Measurements from ENCODE around the gene DENND1C. TPM values are rescaled to one million over a fixed set of nuclear protein-coding genes. Genes with fewer than 3 reads are reported as not detected.

The DENND1C gene
- total RNA-seq, 4 donors from 2014 or later, result 1.4 to 2.1 TPM; not detected in 2

DNA sequence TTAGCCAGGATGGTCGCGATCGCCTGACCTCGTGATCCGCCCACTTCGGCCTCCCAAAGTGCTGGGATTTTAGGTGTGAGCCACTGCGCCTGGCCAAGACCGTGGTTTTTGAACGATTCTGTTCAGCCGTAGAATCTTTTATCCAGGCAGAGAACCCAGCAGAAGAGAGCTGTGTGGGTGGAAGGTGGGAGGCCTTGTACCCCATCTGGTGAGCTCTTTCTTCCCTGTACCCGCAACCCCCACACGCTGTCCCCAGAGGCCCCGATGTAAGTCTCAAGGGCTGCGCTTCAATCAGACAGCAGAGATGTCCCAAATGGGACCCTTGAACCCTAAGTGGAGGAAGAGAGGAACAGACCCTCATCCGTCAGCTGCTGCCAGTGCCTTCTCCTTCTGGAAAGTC lies 25.7 kb downstream of the DENND1C start:
- TF ChIP-seq, protein P1, sequence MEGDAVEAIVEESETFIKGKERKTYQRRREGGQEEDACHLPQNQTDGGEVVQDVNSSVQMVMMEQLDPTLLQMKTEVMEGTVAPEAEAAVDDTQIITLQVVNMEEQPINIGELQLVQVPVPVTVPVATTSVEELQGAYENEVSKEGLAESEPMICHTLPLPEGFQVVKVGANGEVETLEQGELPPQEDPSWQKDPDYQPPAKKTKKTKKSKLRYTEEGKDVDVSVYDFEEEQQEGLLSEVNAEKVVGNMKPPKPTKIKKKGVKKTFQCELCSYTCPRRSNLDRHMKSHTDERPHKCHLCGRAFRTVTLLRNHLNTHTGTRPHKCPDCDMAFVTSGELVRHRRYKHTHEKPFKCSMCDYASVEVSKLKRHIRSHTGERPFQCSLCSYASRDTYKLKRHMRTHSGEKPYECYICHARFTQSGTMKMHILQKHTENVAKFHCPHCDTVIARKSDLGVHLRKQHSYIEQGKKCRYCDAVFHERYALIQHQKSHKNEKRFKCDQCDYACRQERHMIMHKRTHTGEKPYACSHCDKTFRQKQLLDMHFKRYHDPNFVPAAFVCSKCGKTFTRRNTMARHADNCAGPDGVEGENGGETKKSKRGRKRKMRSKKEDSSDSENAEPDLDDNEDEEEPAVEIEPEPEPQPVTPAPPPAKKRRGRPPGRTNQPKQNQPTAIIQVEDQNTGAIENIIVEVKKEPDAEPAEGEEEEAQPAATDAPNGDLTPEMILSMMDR (IDR thresholded peaks at IDR 0.05), result no peak
- TF ChIP-seq POLR2A (IDR thresholded peaks at IDR 0.05), result no peak
- intact Hi-C loops (cut with DNase I; ENCODE audit: low total_unique reads), result no loop called here
- Histone ChIP-seq H3K27ac (no peak overlapping the region), H3K4me3 (no peak overlapping the region), H3K9me3 (peaks cover 0 to 7% of the 10 kb centered on the region in 2 donors), H3K4me1 (no peaks in the 10 kb centered on the region), H3K27me3 (no peaks in the 10 kb centered on the region), H3K36me3 (no peaks in the 10 kb centered on the region)
- no peak for DNase-seq

DNA sequence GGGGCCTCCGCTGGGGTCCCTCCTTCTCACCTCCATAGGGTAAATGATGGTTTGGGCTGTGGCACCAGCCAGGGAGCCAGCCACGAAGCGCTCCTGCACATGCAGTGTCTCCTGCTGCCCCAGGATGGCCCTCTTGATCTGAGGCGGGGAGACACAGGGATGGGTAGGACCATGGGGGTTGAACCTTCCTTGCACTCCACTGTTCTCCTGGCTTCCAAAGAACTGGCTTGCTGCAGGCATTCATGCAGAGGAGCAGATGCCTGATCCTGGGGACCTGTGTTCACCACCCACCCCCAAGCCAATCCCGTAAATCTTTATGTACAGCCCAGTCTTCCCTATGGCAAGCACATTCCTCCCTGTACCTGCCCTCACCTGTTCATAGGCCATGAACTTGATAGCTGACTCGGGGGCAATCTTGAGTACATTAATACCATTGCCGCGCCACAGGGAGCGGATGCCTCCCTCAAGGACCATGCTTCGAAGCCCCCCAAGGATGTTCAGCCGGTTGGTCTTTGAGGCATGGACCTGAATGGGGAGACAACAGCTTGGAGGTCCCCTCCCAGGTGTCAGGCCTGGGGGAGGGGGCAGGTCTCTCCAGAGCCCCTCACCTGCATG lies 27.5 kb downstream of the DENND1C start:
- no peaks in the 10 kb centered on the region for H3K27me3 ChIP-seq
- H3K4me3 ChIP-seq, result no peak overlapping the region
- H3K9me3 ChIP-seq, result peaks cover 0 to 7% of the 10 kb centered on the region in 2 donors
- intact Hi-C loops (cut with DNase I; ENCODE audit: low total_unique reads), result no loop called here
- H3K36me3 ChIP-seq, result no peaks in the 10 kb centered on the region
- no peak overlapping the region for H3K27ac ChIP-seq
- no peak for TF ChIP-seq POLR2A (IDR thresholded peaks at IDR 0.05)
- TF ChIP-seq, protein P1 (IDR thresholded peaks at IDR 0.05), result no peak
- DNase-seq, result no peak
- H3K4me1 ChIP-seq, result no peaks in the 10 kb centered on the region

DNA sequence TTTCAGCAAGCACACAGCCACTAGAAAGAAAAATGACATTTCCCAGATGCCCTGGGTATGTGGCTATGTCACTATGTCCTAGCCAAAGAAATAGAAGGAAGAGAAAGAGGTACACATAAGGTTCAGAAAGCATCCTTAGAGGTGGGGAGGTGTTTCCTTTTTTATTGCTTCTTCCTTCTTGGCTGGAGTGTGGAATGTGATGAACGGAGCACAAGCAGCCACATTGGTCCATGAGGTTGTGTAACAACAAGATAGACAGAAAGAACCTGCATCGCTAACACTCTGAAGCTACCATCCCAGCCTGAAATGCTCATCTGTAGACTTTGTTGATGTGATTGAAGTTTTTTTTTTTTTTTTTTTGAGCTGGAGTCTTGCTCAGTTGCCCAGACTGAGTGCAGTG lies 28.7 kb downstream of the DENND1C start:
- H3K4me1 ChIP-seq, result no peaks in the 10 kb centered on the region
- no peak overlapping the region for H3K27ac ChIP-seq
- intact Hi-C loops (cut with DNase I; ENCODE audit: low total_unique reads), result no loop called here
- H3K27me3 ChIP-seq, result no peaks in the 10 kb centered on the region
- H3K36me3 ChIP-seq, result no peaks in the 10 kb centered on the region
- TF ChIP-seq POLR2A (IDR thresholded peaks at IDR 0.05), result no peak
- TF ChIP-seq, protein P1 (IDR thresholded peaks at IDR 0.05), result no peak
- DNase-seq, result no peak
- H3K9me3 ChIP-seq, result peaks cover 0 to 7% of the 10 kb centered on the region in 2 donors
- H3K4me3 ChIP-seq, result no peak overlapping the region

DNA sequence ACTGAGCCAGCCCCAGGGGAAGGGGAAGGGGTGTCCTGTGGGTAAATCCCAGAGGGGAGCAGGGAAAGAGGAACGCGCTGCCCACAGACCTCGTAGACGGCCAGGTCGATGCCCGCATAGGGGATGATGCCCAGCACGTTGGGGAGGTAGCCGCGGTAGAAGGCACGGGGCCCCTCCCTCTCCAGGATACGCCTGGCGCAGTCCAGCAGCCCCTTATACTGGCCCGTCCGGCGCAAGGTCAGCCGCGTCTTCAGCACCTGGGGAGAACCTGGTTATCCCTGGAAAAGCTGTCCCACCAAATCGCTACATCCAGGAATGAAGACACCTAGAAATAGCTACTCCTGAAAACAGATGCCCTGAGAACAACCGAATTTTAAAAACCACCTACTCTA lies 29.4 kb downstream of the DENND1C start:
- intact Hi-C loops (cut with DNase I; ENCODE audit: low total_unique reads), result no loop called here
- no peak for TF ChIP-seq POLR2A (IDR thresholded peaks at IDR 0.05)
- TF ChIP-seq, protein P1 (IDR thresholded peaks at IDR 0.05), result no peak
- Histone ChIP-seq H3K36me3 (no peaks in the 10 kb centered on the region), H3K27me3 (no peaks in the 10 kb centered on the region), H3K4me1 (no peaks in the 10 kb centered on the region), H3K9me3 (peaks cover 0 to 7% of the 10 kb centered on the region in 2 donors), H3K4me3 (no peak overlapping the region), H3K27ac (no peak overlapping the region)
- DNase-seq, result no peak

DNA sequence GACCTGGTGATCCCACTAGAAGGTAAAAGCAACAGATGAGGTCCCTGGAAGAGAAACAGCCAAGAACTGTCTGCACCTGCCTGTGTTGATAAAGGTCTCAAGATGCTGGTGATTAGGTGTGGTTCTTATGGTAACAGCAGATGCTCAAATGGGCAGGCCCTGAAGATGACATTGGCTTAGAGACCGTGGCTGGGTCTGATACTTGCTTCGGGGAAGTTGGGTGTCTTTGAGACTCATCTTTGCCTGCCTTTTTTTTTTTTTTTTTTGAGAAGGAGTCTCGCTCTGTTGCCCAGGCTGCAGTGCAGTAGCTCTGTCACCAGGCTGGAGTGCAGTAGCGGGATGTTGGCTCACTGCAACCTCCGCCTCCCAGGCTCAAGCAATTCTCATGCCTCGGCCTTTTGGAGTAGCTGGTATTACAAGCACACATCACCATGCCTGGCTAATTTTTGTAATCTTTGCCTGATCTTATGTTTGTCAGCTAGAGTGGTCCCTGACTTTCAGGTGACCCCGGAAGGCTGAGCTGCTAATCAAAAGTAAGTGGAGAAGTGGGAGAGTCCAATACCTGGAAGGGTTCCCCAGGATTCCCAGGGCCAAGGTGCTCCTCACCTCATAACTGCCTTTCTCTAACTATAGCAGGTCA lies 29.9 kb downstream of the DENND1C start:
- no peaks in the 10 kb centered on the region for H3K36me3 ChIP-seq
- TF ChIP-seq POLR2A (IDR thresholded peaks at IDR 0.05), result no peak
- TF ChIP-seq, protein P1 (IDR thresholded peaks at IDR 0.05), result no peak
- no peaks in the 10 kb centered on the region for H3K27me3 ChIP-seq
- H3K4me3 ChIP-seq, result no peak overlapping the region
- H3K4me1 ChIP-seq, result no peaks in the 10 kb centered on the region
- DNase-seq, result no peak
- intact Hi-C loops (cut with DNase I; ENCODE audit: low total_unique reads), result no loop called here
- no peak overlapping the region for H3K27ac ChIP-seq
- peaks cover 0 to 7% of the 10 kb centered on the region in 2 donors for H3K9me3 ChIP-seq
